Ovary (tissue), 3 donors: Measurements from ENCODE around the gene GGT7.

ENCODE experiments used
- CTCF ChIP-seq, 3 donors: fragments of 450-650 bp in 2 of 3; fragments of 200-600 bp in 1 of 3; IDR thresholded peaks; one replicate each; pipeline versions ENCODE4 v1.5.1 to v1.8.0; 2016 to 2022; ENCODE audit warnings: antibody characterized with exemption in 3 of 3, mild to moderate bottlenecking in 1 of 3
- EP300 ChIP-seq: sonication (generic); formaldehyde crosslinking; IDR thresholded peaks from one replicate; pipeline ENCODE4 v1.6.1; 2017; ENCODE audit warnings: antibody characterized with exemption
- donor health status: DM: no; HTN: no; CAD: no.

GRCh38 chr20:34915131-34915530 is 42.5 kb upstream of the GGT7 start:
- no peak for TF ChIP-seq CTCF (IDR thresholded peaks at IDR 0.05)
- no peak for TF ChIP-seq EP300
